ENCODE data around the gene KISS1R. TPM values are rescaled to one million over a fixed set of nuclear protein-coding genes. Genes with fewer than 3 reads are reported as not detected.

Gene KISS1R
- total RNA-seq, 1 donor from 2014 or later = not detected

GRCh38 chr19:920051-920864 lies 3.1 kb downstream of the KISS1R start:
- Mint-ChIP-seq H3K4me3 (ENCODE audit: unreplicated experiment) (peak overlapping the region; percentile 52), H3K9me3 (ENCODE audit: unreplicated experiment) (peaks cover 6% of the 10 kb centered on the region), H3K36me3 (ENCODE audit: unreplicated experiment) (no peaks in the 10 kb centered on the region), H3K27me3 (ENCODE audit: unreplicated experiment) (peaks cover 11% of the 10 kb centered on the region), H3K4me1 (ENCODE audit: low read depth, unreplicated experiment) (peaks cover 5% of the 10 kb centered on the region), H3K27ac (ENCODE audit: unreplicated experiment) (no peak overlapping the region)
- TF ChIP-seq, protein P1, sequence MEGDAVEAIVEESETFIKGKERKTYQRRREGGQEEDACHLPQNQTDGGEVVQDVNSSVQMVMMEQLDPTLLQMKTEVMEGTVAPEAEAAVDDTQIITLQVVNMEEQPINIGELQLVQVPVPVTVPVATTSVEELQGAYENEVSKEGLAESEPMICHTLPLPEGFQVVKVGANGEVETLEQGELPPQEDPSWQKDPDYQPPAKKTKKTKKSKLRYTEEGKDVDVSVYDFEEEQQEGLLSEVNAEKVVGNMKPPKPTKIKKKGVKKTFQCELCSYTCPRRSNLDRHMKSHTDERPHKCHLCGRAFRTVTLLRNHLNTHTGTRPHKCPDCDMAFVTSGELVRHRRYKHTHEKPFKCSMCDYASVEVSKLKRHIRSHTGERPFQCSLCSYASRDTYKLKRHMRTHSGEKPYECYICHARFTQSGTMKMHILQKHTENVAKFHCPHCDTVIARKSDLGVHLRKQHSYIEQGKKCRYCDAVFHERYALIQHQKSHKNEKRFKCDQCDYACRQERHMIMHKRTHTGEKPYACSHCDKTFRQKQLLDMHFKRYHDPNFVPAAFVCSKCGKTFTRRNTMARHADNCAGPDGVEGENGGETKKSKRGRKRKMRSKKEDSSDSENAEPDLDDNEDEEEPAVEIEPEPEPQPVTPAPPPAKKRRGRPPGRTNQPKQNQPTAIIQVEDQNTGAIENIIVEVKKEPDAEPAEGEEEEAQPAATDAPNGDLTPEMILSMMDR (IDR thresholded peaks at IDR 0.05; ENCODE audit: partially characterized antibody, unreplicated experiment) = no peak
- no peak for DNase-seq

DNA sequence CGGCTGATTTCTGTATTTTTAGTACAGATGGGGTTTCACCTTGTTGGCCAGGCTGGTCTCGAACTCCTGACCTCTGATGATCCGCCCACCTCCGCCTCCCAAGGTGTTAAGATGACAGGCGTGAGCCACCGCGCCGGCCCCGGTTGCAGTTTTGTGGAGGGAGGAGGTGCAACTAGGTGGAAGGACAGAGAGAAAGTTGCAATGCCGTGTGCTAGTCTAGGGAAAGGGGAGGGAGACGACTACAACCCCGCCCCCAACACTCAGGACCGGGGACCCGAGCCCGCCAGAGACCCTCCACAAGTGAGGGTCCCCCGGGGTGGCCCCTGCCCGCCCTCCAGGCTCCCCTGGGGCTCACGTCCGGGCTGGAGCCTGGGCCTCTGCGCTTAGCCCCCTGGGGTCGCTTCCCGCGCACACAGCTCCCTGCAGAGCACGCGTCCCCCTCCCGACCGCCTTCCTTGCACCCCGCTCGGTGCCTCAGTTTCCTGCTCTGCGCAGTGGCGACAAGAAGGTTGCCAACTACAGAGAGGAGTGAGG lies 7.5 kb downstream of the KISS1R start:
- Mint-ChIP-seq H3K4me1 (ENCODE audit: low read depth, unreplicated experiment) (peaks cover 5% of the 10 kb centered on the region), H3K27ac (ENCODE audit: unreplicated experiment) (no peak overlapping the region), H3K36me3 (ENCODE audit: unreplicated experiment) (no peaks in the 10 kb centered on the region), H3K9me3 (ENCODE audit: unreplicated experiment) (peaks cover 8% of the 10 kb centered on the region), H3K4me3 (ENCODE audit: unreplicated experiment) (peak overlapping the region; percentile 73), H3K27me3 (ENCODE audit: unreplicated experiment) (peaks cover 11% of the 10 kb centered on the region)
- DNase-seq = no peak
- TF ChIP-seq, protein P1 (IDR thresholded peaks at IDR 0.05; ENCODE audit: partially characterized antibody, unreplicated experiment) = no peak

- H3K4me3 Mint-ChIP-seq (ENCODE audit: unreplicated experiment) = peak overlapping the region; percentile 73
- TF ChIP-seq, protein P1 (IDR thresholded peaks at IDR 0.05; ENCODE audit: partially characterized antibody, unreplicated experiment) = no peak
- no peak for DNase-seq
- no peak overlapping the region for H3K27ac Mint-ChIP-seq (ENCODE audit: unreplicated experiment)
- peaks cover 11% of the 10 kb centered on the region for H3K27me3 Mint-ChIP-seq (ENCODE audit: unreplicated experiment)
- peaks cover 8% of the 10 kb centered on the region for H3K9me3 Mint-ChIP-seq (ENCODE audit: unreplicated experiment)
- H3K36me3 Mint-ChIP-seq (ENCODE audit: unreplicated experiment) = no peaks in the 10 kb centered on the region
- peaks cover 5% of the 10 kb centered on the region for H3K4me1 Mint-ChIP-seq (ENCODE audit: low read depth, unreplicated experiment)
Measured at GRCh38 chr19:925087-925525, 8.0 kb downstream of the KISS1R start.

GRCh38 chr19:925526-926322 lies 8.6 kb downstream of the KISS1R start, which contains the start of gene ARID3A:
Gene ARID3A, plus strand, starts transcription at chr19:926035. Its CDS starts 3,494 bp downstream, at chr19:929529.
- H3K27ac Mint-ChIP-seq (ENCODE audit: unreplicated experiment) = peak within 1 kb of the TSS; percentile 83
- peak within 1 kb of the TSS; percentile 88 for H3K4me3 Mint-ChIP-seq (ENCODE audit: unreplicated experiment)
- DNase-seq = peak; percentile 86
- TF ChIP-seq, protein P1 (IDR thresholded peaks at IDR 0.05; ENCODE audit: partially characterized antibody, unreplicated experiment) = no peak
- H3K4me1 Mint-ChIP-seq (ENCODE audit: low read depth, unreplicated experiment) = peaks cover 5% of the 10 kb centered on the region
- peaks cover 10% of the 10 kb centered on the region for H3K27me3 Mint-ChIP-seq (ENCODE audit: unreplicated experiment)
- peaks cover 8% of the 10 kb centered on the region for H3K9me3 Mint-ChIP-seq (ENCODE audit: unreplicated experiment)
- no peaks in the 10 kb centered on the region for H3K36me3 Mint-ChIP-seq (ENCODE audit: unreplicated experiment)
